Measurements from ENCODE around the gene S100PBP.

The S100PBP gene

DNA sequence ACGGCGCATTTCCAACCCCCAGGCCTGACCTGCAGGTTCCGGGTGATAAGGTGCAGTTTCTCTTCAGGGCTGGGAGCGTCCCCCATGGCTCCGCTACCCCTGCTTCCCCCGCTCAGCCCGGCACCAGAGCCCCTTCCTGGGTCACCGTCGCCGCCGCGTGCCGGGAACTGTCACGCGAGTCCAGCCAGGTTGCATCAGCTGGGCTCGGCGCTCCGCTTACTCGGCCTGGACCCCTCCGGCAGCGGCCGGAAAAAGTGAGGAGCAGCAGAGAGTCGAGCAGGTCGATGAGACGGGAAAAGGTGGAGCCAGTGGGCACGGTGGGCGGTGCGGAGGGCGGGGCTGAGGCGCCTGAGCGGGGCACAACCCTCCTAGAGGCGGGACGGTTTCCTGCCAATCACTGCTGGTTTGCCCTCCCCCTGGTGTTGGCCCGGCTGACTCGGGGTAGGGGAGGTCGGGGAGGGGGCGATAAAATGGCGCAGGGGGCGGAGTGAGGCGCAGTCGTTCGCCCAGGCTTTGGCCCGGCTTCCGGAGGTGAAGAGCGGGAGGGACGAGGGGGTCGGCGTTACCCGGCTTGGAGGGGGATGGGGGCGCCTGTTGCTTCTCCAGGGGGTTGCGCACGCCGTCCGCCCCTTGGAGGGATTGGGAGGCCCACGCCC lies at the start of gene S100PBP, which contains the start of gene YARS1:
Gene S100PBP, plus strand, starts transcription at position 495 of the 656 bp plus-strand sequence. CDS start 8,447 bp downstream, outside the sequence.
Gene YARS1, minus strand, starts transcription at position 200 of the 656 bp plus-strand sequence. Its CDS starts 114 bp downstream, at position 86.
- peak; percentile 100 for DNase-seq

DNA sequence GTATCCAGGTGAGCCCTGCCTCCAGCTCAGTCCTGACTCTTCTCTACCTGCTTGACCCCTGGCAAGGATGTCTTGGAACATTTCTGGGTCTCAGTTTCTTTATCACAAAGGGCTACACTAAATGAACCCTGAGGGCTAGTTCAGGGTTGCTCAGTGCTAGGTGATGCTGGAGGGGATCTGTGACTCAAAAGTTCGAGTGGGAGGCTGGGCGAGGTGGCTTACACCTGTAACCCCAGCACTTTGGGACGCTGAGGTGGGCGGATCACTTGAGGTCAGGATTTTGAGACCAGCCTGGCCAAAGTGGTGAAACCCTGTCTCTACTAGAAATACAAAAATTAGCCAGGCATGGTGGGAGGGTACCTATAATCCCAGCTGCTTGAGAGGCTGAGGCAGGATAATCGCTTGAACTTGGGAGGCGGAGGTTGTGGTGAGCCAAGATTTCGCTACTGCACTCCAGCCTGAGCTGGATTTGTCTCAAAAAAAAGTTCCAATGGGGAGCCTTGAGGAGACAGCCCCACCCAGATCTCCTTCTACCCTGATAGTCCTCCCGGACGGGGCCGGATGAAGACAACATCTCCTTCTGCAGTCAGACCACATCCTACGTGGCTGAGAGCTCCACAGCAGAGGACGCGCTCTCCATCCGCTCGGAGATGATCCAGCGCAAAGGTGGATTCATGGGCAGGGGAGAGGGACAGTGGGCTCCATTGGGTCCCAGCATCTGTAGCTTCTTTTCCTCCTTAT lies 49.2 kb upstream of the S100PBP start:
- DNase-seq: no peak

DNA sequence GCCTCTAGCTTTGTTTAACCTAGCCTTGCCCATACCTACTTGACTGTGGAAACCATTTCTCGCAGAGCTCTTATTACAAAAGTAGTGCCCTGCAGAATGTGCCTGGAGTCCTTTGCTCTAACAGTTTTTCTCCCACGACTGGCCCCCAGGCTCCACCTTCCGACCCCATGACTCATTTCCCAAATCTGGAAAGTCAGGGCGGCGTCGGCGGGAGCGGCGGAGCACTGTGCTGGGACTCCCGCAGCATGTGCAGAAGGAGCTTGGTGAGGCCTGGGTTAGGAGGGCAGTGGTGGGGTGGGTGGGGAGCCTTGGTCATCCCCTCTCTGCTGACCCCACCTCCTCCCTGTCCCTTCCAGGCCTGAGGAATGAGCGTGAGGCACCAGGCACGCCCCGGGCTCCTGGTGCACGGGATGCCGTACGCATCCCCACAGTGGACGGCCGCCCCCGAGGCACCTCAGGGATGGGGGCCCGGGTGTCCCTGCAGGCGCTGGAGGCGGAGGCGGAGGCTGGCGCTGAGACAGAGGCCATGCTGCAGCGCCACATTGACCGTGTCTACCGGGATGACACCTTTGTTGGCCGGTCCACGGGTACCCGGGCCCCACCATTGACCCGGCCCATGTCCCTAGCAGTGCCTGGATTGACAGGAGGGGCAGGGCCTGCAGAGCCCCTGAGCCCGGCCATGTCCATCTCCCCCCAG lies 47.8 kb upstream of the S100PBP start:
- DNase-seq: no peak

DNA sequence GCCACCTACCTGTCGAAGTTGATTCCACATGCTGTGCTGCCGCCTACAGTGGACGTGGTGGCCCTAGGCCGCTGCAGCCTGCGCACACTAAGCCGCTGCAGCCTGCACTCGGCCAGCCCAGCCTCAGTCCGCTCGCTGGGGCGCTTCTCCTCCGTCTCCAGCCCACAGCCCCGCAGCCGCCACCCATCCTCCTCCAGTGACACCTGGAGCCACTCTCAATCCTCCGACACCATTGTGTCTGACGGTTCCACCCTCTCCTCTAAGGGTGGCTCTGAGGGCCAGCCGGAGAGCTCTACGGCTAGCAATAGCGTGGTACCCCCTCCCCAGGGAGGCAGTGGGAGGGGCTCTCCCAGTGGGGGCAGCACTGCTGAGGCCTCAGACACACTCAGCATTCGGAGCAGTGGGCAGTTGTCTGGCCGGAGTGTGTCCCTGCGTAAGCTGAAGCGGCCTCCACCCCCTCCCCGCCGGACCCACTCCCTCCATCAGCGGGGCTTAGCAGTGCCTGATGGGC lies 47.2 kb upstream of the S100PBP start:
- DNase-seq: no peak

DNA sequence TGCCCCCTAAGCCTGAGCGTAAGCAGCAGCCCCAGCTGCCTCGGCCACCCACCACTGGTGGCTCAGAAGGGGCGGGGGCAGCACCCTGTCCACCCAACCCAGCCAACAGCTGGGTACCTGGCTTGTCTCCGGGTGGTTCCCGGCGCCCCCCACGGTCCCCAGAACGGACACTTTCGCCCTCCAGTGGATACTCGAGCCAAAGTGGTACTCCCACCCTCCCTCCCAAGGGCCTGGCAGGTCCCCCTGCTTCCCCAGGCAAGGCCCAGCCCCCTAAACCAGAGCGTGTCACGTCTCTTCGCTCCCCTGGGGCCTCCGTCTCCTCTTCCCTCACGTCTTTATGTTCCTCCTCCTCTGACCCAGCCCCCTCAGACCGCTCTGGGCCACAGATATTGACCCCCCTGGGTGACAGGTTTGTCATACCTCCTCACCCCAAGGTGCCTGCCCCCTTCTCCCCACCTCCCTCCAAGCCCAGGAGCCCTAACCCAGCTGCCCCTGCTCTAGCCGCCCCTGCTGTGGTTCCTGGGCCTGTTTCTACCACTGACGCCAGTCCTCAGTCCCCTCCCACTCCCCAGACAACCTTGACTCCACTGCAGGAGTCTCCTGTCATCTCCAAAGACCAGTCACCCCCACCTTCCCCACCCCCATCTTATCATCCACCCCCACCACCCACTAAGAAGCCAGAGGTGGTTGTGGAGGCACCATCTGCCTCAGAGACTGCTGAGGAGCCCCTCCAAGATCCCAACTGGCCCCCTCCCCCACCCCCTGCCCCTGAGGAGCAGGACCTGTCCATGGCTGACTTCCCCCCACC lies 46.5 kb upstream of the S100PBP start:
- no peak for DNase-seq

DNA sequence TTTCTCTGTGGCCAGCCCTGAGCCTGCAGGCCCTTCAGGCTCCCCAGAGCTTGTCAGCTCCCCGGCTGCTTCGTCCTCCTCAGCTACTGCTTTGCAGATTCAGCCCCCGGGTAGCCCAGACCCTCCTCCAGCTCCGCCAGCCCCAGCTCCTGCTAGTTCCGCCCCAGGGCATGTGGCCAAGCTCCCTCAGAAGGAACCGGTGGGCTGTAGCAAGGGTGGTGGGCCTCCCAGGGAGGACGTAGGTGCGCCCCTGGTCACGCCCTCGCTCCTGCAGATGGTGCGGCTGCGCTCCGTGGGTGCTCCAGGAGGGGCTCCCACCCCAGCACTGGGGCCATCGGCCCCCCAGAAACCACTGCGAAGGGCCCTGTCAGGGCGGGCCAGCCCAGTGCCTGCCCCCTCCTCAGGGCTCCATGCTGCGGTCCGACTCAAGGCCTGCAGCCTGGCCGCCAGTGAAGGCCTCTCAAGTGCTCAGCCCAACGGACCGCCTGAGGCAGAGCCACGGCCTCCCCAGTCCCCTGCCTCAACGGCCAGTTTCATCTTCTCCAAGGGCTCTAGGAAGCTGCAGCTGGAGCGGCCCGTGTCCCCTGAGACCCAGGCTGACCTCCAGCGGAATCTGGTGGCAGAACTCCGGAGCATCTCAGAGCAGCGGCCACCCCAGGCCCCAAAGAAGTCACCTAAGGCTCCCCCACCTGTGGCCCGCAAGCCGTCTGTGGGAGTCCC lies 45.7 kb upstream of the S100PBP start:
- no peak for DNase-seq

DNA sequence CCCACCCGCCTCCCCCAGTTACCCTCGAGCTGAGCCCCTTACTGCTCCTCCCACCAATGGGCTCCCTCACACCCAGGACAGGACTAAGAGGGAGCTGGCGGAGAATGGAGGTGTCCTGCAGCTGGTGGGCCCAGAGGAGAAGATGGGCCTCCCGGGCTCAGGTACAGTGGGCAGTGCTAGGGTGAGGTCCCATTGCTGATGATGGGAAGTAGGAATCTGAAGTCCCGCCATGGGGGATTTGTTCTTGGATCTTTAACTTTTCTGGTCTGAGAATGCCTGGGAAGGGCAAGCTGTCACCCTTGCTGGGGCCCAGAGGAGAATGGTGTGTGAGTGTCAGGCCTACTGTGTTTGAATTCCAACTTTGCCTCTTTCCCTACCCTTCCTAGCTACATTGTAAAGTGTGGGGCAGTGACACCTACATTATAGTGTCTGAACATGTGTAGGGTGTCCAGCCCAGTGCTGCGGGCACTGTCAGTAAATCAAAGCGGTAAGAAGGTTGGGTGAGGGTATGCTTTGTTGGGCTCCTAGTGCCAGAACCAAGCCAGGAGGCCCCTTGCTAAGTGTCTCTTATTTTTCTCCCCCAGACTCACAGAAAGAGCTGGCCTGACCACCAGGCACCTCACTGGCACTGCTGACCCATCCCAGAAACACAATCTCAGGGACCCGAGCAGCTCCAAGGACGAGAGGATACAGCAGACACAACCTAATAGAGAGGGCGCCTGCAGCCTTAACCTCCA lies 45.0 kb upstream of the S100PBP start:
- DNase-seq: no peak

DNA sequence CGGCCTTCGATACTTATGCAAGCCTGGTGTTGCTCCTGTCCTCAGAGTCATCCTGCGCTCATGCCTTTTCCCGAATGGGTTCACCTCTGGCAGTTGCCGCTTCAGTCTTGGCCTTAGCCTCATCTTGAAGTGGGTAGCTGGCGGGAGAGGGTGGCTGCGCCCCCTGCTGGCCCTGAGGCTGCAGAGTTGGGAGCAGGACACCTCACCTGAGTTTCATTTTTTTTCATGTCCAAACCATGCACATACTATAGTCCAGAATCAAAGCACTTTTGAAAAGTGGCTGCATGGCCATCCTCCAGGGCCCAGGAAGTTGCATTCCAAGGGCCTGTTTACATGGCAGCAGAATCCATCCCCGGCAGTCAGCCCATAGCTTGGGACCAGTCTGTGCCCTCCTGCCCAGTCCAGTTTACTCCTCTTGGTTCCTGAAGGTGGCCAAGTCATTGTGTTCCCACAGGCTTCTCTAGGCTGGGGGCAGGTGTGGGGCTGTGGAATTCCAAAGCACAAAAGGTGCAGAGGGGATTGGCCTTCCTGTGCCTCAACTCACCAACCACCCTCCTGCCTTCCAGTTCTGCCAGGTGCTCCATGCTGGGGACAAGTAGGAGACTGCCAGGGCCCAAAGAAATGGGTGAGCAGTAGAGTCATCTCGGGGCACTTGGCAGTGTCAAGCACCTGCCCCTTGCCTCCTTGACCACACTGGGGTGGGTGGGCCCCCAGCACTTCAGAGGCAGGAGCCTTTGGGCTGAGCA lies 44.3 kb upstream of the S100PBP start:
- DNase-seq: peak; percentile 71

DNA sequence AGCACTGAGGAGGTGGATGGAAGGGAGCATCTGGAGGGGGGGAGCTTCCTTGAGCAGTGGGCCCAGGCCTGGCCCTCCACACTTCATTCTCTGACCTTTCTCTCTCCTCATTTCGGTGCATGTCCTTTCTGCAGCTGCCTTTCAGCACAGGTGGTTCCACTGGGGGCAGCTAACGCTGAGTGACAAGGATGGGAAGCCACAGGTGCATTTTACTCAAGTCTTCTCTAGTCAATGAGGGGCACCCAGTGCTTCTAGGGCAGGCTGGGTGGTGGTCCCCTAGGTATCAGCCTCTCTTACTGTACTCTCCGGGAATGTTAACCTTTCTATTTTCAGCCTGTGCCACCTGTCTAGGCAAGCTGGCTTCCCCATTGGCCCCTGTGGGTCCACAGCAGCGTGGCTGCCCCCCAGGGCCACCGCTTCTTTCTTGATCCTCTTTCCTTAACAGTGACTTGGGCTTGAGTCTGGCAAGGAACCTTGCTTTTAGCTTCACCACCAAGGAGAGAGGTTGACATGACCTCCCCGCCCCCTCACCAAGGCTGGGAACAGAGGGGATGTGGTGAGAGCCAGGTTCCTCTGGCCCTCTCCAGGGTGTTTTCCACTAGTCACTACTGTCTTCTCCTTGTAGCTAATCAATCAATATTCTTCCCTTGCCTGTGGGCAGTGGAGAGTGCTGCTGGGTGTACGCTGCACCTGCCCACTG lies 43.5 kb upstream of the S100PBP start:
- DNase-seq: no peak

DNA sequence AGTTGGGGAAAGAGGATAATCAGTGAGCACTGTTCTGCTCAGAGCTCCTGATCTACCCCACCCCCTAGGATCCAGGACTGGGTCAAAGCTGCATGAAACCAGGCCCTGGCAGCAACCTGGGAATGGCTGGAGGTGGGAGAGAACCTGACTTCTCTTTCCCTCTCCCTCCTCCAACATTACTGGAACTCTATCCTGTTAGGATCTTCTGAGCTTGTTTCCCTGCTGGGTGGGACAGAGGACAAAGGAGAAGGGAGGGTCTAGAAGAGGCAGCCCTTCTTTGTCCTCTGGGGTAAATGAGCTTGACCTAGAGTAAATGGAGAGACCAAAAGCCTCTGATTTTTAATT lies 43.0 kb upstream of the S100PBP start:
- DNase-seq: no peak

DNA sequence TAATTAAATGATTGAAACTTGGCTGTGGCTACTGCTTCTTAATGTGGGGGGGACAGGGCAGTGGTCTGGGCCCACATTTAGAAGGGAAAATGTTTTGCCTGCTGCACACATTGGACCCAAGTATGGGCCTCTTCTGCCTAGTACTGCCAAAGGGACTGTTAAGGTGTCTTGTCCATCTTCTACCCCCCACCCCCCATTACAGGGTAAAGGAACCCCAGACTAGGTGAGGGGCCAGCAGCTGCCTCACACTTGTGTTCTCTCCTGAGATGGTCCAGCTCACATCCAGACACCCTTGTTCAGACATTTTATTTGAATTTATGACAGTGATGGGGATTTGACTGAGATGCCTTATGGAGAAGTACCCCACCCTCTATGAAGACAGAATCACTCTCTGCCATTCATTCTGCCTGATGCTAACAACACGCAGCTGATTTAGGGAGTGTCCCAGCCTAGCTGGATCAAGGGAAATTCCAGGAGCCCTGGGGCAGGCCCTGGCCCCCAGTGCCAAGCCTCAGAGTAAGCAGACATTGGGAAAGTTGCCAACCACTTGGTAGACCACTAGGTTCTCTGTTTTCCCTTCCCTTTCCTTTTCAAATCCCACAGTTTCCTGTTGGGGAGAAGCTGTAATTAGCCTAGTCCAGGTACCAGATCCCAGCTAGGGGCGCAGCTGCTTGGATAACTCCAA lies 42.4 kb upstream of the S100PBP start:
- DNase-seq: no peak

DNA sequence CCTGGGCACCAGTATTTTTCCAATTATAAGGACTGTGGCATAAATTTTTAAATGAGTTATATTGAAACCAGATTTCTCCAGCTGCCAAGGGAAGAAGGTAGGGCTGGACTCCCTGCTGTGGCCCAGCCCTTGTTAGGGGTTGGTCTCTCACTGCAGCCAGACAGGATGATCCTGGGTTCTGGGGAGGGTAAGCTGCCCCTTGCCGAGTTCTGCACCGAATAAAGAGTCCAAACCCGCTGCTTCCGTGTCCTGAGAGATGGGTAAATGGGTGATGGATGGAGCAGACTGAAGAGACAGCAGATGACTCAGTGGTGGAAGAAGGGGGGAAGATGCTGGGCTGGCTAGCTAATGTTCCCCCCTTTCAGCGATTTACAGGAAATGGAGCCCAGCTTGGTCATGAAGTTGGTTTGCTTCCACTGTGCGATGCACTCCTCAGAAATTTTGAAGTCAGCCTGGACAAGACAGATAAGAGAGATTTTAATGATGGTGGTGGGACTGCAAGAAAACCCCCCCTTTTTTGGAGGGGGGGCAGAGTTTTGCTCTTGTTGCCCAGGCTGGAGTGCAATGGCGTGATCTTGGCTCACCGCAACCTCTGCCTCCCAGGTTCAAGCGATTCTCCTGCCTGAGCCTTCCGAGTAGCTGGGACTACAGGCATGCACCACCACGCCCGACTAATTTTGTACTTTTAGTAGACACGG lies 41.7 kb upstream of the S100PBP start:
- no peak for DNase-seq

DNA sequence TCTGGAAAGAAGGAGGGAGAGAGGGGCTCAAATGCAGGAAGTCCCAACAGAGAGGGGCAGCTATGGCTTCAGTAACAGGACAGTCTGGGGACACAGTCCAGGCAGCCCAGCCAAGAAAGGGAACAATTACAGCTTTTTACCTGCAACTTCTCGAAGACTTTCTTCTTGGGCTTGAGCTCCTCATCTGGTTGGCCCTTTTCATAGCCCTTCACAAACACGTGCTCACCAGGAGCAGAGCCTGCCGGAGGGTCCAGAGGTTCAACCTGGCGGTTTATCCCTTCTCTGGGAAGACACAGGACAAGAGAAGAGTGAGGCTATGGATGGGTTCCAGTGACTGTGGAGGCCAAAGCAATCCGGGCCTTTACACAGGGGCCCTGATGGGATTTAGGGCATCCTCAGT lies 38.2 kb upstream of the S100PBP start:
- no peak for DNase-seq

DNA sequence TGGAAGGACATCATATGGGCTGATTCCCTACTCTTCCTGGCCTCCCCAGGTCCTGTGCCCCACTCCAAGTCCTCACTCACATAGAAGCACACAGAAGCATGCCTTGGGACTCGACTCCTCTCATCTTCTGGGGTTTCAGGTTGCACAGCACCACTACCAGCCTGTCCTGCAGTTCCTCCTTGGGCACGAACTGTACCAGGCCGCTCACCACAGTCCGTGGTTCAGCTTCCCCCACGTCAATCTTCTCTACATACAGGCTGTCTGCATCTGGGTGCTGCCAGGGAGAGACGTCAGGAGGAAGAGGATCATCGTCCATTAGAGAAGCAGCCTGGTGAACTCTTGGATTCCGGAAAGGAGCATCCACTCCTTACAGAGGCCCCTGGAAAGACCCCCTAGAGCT lies 37.4 kb upstream of the S100PBP start:
- no peak for DNase-seq

DNA sequence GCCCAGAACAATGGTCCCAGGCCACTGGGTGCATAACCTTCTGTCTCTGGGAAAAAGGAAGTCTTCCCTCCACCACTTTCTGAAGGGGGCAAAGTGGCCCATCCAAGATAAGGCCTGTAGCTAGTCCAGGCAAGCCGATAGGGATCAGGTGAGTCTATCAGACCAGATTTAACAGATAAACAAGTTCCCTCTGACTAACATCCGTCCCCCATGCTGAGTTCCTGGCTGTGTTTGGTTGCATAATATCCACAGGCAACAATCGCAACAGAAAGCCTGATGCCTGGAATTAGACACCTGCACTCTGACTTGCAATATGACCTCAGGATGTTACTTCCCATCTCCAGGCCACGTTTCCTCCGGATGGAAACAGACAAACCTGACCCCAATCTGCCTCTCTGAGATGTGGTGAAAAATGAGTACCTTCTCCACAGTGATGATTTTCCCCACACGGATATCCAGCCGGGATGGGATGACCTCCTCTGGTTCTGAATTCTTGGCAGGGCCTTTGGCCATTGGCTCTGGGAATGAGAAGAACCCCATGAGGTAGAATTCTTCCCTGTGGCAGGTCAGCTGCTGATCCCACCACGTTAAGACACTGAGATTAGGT lies 36.7 kb upstream of the S100PBP start:
- DNase-seq: no peak

DNA sequence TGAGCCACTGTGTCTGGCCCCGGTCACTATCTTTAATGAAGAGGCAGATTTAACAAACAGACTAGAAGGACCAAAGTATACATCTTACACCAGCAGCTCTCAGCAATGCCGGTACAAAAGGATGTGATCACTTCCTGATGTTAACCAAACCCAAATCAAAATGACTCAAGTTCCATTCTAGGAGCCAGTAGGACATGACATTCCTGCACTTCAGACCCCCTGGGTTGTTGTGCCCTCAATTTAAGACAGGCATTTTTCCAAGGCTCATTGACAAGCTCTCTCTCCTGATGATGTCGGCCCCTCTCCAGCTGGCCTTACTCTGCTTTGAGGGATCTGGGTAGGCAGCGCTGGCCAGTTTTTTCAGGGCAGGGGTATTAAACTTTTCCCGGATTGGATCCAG lies 35.4 kb upstream of the S100PBP start:
- no peak for DNase-seq

DNA sequence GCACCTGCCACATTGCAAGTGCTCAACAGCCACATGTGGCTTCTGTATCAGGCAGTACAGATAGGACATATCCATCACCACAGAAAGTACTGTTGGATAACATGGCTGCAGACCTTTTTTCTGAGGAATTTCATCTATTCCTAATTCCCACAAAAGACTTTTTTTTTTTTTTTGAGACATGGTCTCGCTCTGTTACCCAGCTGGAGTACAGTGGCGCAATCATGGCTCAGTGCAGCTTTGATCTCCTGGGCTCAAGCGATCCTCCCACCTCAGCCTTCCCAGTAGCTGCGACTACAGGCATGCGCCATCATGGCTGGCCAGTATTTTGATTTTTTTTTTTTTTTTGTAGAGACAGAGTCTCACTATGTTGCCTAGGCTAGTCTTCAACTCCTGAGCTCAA lies 33.6 kb upstream of the S100PBP start:
- DNase-seq: no peak

DNA sequence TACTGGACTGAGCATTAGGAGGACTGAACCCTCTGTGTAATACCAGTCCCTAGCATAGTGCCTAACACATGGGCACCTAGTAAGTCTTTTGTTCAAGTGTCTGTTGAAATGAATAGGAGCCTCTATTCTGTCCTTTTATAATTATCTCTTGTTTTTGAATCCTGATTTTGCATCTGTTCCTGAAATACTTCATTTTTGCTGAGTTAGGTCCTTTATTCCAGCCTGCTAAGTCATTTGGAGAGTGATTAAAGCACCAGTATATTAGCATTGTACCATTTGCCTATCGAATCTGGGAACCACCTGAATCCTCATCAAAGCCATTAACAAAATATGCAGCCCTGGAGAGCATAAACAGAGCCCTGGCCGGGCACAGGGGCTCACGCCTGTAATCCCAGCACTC lies 32.6 kb upstream of the S100PBP start:
- no peak for DNase-seq
